Adrenal gland (tissue), 12 donors: ENCODE data around the gene GPATCH3. TPM values are rescaled to one million over a fixed set of nuclear protein-coding genes. Genes with fewer than 3 reads are reported as not detected.
"Not testable (repeated sequence)": the region's sequence is repeated elsewhere in the genome, so short reads cannot be mapped to it uniquely, and the experiment has no call there.

Experiments used
- DNase-seq, 7 donors: peaks; one replicate each; pipeline ENCODE4 v3.0.0-alpha.2; 2019 to 2020
- H3K27ac ChIP-seq, 5 donors: fragments of 200-600 bp; sonication (generic) in 4 of 5; 1 replicate in 3 of 5; 2 replicates in 2 of 5; pipeline versions ENCODE4 v1.5.1 to v1.8.0; 2016 to 2020; ENCODE audit warnings: mild to moderate bottlenecking in 1 of 5
- H3K27me3 ChIP-seq: fragments of 200-600 bp; 2 replicates; pipeline ENCODE4 v1.8.0; 2021
- H3K36me3 ChIP-seq, 2 donors: fragments of 200-600 bp; replicated peaks in 1 of 2; 1 replicate in 1 of 2; 2 replicates in 1 of 2; pipeline versions ENCODE4 v1.5.1 to v1.8.0; 2018 to 2022
- H3K4me1 ChIP-seq, 2 donors: fragments of 200-600 bp; replicated peaks in 1 of 2; 1 replicate in 1 of 2; 2 replicates in 1 of 2; pipeline versions ENCODE4 v1.5.1 to v1.8.0; 2018 to 2021
- H3K4me3 ChIP-seq, 4 donors: fragments of 200-600 bp; sonication (generic) in 3 of 4; one replicate each; pipeline ENCODE4 v1.5.1; 2016 to 2018
- H3K9me3 ChIP-seq, 3 donors: fragments of 200-600 bp; sonication (generic) in 1 of 3; replicated peaks in 1 of 3; 1 replicate in 2 of 3; 2 replicates in 1 of 3; pipeline versions ENCODE4 v1.5.1 to v1.8.0; 2016 to 2021
- CTCF ChIP-seq, 6 experiments: fragments of 450-650 bp in 4 of 6; fragments of 200-600 bp in 2 of 6; sonication (generic) in 1 of 6; IDR thresholded peaks; 1 replicate in 5 of 6; 2 replicates in 1 of 6; pipeline versions ENCODE4 v1.5.1 to v1.8.0; 2016 to 2021; ENCODE audit warnings: antibody characterized with exemption in 6 of 6, mild to moderate bottlenecking in 2 of 6, moderate library complexity in 1 of 6
- POLR2A ChIP-seq, 2 donors: fragments of 450-650 bp; IDR thresholded peaks; one replicate each; pipeline ENCODE4 v1.6.1; 2017; ENCODE audit warnings: antibody characterized with exemption in 2 of 2, mild to moderate bottlenecking in 2 of 2, moderate library complexity in 1 of 2
- WGBS, 4 donors: extraction: QIAGEN DNeasy Blood & Tissue Kit in 2 of 4; methylation state at CpG; one replicate each; pipeline versions ENCODE4 v1.1.5 to v1.1.7; 2013 to 2017; 5-methylcytosine and 5-hydroxymethylcytosine counted together
- intact Hi-C, 2 donors: fragments of 100-400 bp; cut with DNase I; formaldehyde crosslinking; loops; one replicate each; pipeline versions ENCODE4 v1.14.1 to v1.15.0; 2022 to 2023
- polyA plus RNA-seq, 3 donors: library from polyadenylated mRNA; stranded (reverse); fragments of 200-250 nt in 2 of 3; fragments of 350-450 nt in 1 of 3; fragmentation: Illumina TruSeq in 1 of 3; extraction: RNeasy Lipid Tissue Mini Kit (QIAGEN cat#74804) in 1 of 3; gene quantifications; one replicate each; pipeline ENCODE4 v1.2.3, GENCODE V29; 2013 to 2014
- total RNA-seq, 9 donors: library from RNA; depleted of rRNA in 4 of 9; stranded (reverse); fragments of >200 nt in 4 of 9; fragments of 120-200 nt in 1 of 9; fragmentation: NEBNext Ultra II Directional in 1 of 9; extraction: Animal tissue kit (Norgen Biotek cat#: 25700) in 1 of 9; gene quantifications; one replicate each; pipeline versions ENCODE4 v1.1.0 to v1.2.4, GENCODE V29; 2013 to 2023
- donor health status: healthy with polysubstance abuse.
- donor health status: Bipolar disorder and iron deficiency.
- donor health status: DM: yes; HTN: yes; CAD: no.
- donor health status: DM: no; HTN: no; CAD: no.
- donor health status: DM: no; HTN: no; CAD: no.
- donor health status: DM: yes; HTN: yes; CAD: no.

Gene GPATCH3
- total and polyA plus RNA-seq, 12 donors = 9.2 to 36.7 (median 15.7) TPM

GRCh38 chr1:26848941-26849774 is 51.1 kb downstream of the GPATCH3 start:
- Histone ChIP-seq H3K36me3 (peaks cover 0 to 51% of the 10 kb centered on the region in 2 donors), H3K27ac (peak overlapping the region in 3 of 5 donors; percentile 45 to 86 (median 73)), H3K4me1 (peaks cover 0 to 12% of the 10 kb centered on the region in 2 donors), H3K4me3 (no peak overlapping the region), H3K9me3 (no peaks in the 10 kb centered on the region), H3K27me3 (no peaks in the 10 kb centered on the region)
- WGBS, 4 donors = 49 to 55% (median 51%) methylated on average over 10 of the region's 10 CpGs
- peak; percentile 71 to 92 (median 87) for DNase-seq
- intact Hi-C loops = no loop called here
- no peak for TF ChIP-seq CTCF (IDR thresholded peaks at IDR 0.05)

- H3K27ac ChIP-seq = peak overlapping the region in 3 of 5 donors; percentile 45 to 86 (median 73)
- no peak overlapping the region for H3K4me3 ChIP-seq
- peaks cover 0 to 12% of the 10 kb centered on the region in 2 donors for H3K4me1 ChIP-seq
- no peaks in the 10 kb centered on the region for H3K27me3 ChIP-seq
- no peak for DNase-seq
- TF ChIP-seq CTCF (IDR thresholded peaks at IDR 0.05) (no peak), POLR2A (IDR thresholded peaks at IDR 0.05) (no peak)
- peaks cover 0 to 50% of the 10 kb centered on the region in 2 donors for H3K36me3 ChIP-seq
- intact Hi-C loops = no loop called here
- H3K9me3 ChIP-seq = no peaks in the 10 kb centered on the region
- WGBS, 4 donors = 85 to 100% (median 88%) methylated on average over 1 to 10 of the region's 10 CpGs
These were observed 51.8 kb downstream of the GPATCH3 start for GRCh38 chr1:26848499-26848898.

GRCh38 chr1:26847826-26848225 is 52.4 kb downstream of the GPATCH3 start:
- DNase-seq, H3K9me3 ChIP-seq, intact Hi-C loops, H3K27ac ChIP-seq, H3K27me3 ChIP-seq, H3K4me3 ChIP-seq: not testable (repeated sequence)
- peaks cover 0 to 47% of the 10 kb centered on the region in 2 donors for H3K36me3 ChIP-seq
- 80 to 91% (median 88%) methylated on average over 6 of the region's 6 CpGs for WGBS, 4 donors
- H3K4me1 ChIP-seq = peaks cover 0 to 12% of the 10 kb centered on the region in 2 donors

GRCh38 chr1:26844424-26845196 is 55.7 kb downstream of the GPATCH3 start:
- intact Hi-C loops = no loop called here
- H3K27ac ChIP-seq = no peak overlapping the region
- H3K4me3 ChIP-seq = no peak overlapping the region
- peaks cover 0 to 26% of the 10 kb centered on the region in 2 donors for H3K36me3 ChIP-seq
- 90 to 97% (median 95%) methylated on average over 13 of the region's 13 CpGs for WGBS, 4 donors
- no peaks in the 10 kb centered on the region for H3K27me3 ChIP-seq
- H3K9me3 ChIP-seq = no peaks in the 10 kb centered on the region
- DNase-seq = no peak
- no peak for TF ChIP-seq CTCF (IDR thresholded peaks at IDR 0.05)
- TF ChIP-seq POLR2A (IDR thresholded peaks at IDR 0.05) = no peak
- peaks cover 0 to 18% of the 10 kb centered on the region in 2 donors for H3K4me1 ChIP-seq

Other genes starting within 250 kb of the GPATCH3 start
- 10 to 100 TPM; 28.6 to 90.3 (median 55.6) TPM for gene ARID1A, start 204.5 kb downstream of the GPATCH3 start, total RNA-seq
- 10 to 100 TPM; 11.3 to 33.7 (median 24.5) TPM for gene ARID1A, start 204.5 kb downstream of the GPATCH3 start, polyA plus RNA-seq
- gene PIGV, start 112.5 kb downstream of the GPATCH3 start, total RNA-seq = 10 to 100 TPM; 11.8 to 43.1 (median 34.1) TPM
- gene PIGV, start 112.5 kb downstream of the GPATCH3 start, polyA plus RNA-seq = 10 to 100 TPM in 1 of 3 donors, 1 to 10 TPM in 2; 6.7 to 18.7 (median 8.5) TPM
- gene ZDHHC18, start 73.8 kb downstream of the GPATCH3 start, total RNA-seq = 10 to 100 TPM in 4 of 9 donors, 1 to 10 TPM in 5; 4.9 to 16.5 (median 9.4) TPM
- gene ZDHHC18, start 73.8 kb downstream of the GPATCH3 start, polyA plus RNA-seq = 10 to 100 TPM in 2 of 3 donors, 1 to 10 TPM in 1; 5.7 to 13.4 (median 11.7) TPM
- under 1 TPM in 5 of 9 donors, not detected in 4; 0.06 to 0.43 (median 0.39) TPM for gene SFN, start 37.3 kb downstream of the GPATCH3 start, total RNA-seq
- gene SFN, start 37.3 kb downstream of the GPATCH3 start, polyA plus RNA-seq = 1 to 10 TPM in 1 of 3 donors, under 1 TPM in 2; 0.33 to 1.1 (median 0.56) TPM
- gene GPN2, start 10.2 kb downstream of the GPATCH3 start, total RNA-seq = 10 to 100 TPM; 17.2 to 50.7 (median 28.4) TPM
- 10 to 100 TPM; 17.4 to 35.0 (median 19.1) TPM for gene GPN2, start 10.2 kb downstream of the GPATCH3 start, polyA plus RNA-seq
- 10 to 100 TPM in 7 of 9 donors, 1 to 10 TPM in 2; 7.1 to 62.7 (median 14.7) TPM for gene NR0B2, start 13.5 kb upstream of the GPATCH3 start, total RNA-seq
- gene NR0B2, start 13.5 kb upstream of the GPATCH3 start, polyA plus RNA-seq = 1 to 10 TPM; 7.6 to 8.3 (median 8.0) TPM
- 100 to 1,000 TPM in 4 of 9 donors, 10 to 100 TPM in 5; 63.3 to 232 (median 98.6) TPM for gene NUDC, start 21.3 kb upstream of the GPATCH3 start, total RNA-seq
- 100 to 1,000 TPM in 1 of 3 donors, 10 to 100 TPM in 2; 66.6 to 257 (median 88.1) TPM for gene NUDC, start 21.3 kb upstream of the GPATCH3 start, polyA plus RNA-seq
- 1 to 10 TPM in 7 of 9 donors, under 1 TPM in 2; 0.53 to 4.0 (median 1.4) TPM for gene KDF1, start 60.0 kb upstream of the GPATCH3 start, total RNA-seq
- gene KDF1, start 60.0 kb upstream of the GPATCH3 start, polyA plus RNA-seq = under 1 TPM; 0.15 to 0.56 (median 0.54) TPM
- 10 to 100 TPM in 3 of 9 donors, 1 to 10 TPM in 6; 1.4 to 27.8 (median 6.2) TPM for gene TRNP1, start 93.2 kb upstream of the GPATCH3 start, total RNA-seq
- 10 to 100 TPM in 1 of 3 donors, 1 to 10 TPM in 2; 4.6 to 11.1 (median 9.0) TPM for gene TRNP1, start 93.2 kb upstream of the GPATCH3 start, polyA plus RNA-seq
- 1 to 10 TPM in 4 of 9 donors, under 1 TPM in 5; 0.17 to 7.1 (median 0.95) TPM for gene TENT5B, start 112.4 kb upstream of the GPATCH3 start, total RNA-seq
- 1 to 10 TPM in 2 of 3 donors, under 1 TPM in 1; 0.51 to 2.8 (median 1.2) TPM for gene TENT5B, start 112.4 kb upstream of the GPATCH3 start, polyA plus RNA-seq